ENCODE results near the gene ELF5. TPM values are rescaled to one million over a fixed set of nuclear protein-coding genes. Genes with fewer than 3 reads are reported as not detected.
A peak's percentile ranks its signal among the peaks of the same experiment; 100 is the strongest.

The ELF5 gene
- polyA plus RNA-seq, 1 experiment, result not detected

DNA sequence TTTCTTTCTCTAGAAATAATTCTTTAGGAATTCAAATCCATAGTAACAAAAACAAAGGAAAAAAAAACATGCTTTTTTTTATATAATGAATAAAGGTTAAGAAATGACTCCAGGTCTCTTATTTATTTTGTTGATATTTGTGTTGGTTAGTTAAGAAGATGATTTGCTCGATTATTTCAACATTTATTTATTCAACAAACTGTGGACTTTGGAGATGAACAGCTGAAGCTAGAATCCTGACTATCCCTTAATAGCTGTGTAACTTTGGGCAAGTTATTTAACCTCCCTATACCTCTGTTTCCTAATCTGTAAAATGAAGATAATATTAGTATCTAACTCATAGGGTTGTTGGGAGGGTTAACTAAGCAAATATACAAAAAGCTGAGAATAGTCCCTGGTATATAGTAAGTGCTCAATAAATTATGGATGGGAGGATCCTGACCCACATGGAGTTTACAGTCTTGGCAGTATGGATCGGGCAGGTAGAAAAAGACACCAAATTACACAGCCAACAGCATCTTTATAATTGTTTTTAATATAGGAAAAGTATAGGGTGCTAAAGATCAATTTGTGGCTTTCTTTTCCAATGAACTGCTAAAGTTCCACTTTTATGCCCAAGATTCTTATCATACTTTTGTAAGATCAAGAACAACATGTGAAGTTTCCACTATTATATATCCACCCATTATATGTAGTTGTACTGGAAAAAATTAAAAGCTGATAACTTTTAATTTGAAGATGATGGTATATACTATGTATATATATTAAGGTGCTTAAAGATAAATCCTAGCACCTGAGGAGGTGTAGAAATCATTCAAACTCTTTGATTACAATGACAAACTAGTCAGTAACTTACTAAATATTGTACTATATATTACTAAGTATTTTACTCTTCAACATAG is 76.1 kb downstream of the ELF5 start:
- no peaks in the 10 kb centered on the region for H3K27me3 ChIP-seq (ENCODE audit: control insufficient read depth, insufficient read depth, low read length)
- no peaks in the 10 kb centered on the region for H3K36me3 ChIP-seq (ENCODE audit: control insufficient read depth, insufficient read depth, low read length)
- ChIA-PET CTCF (interaction anchor here (0.9 to 2.3 kb wide), 5 partner anchors 13 to 263 kb away, joined by 3 to 6 read pairs (median 4); partner anchors contain the start of gene ABTB2), POLR2A (no interaction called here)
- no peak for TF ChIP-seq CTCF (IDR thresholded peaks at IDR 0.05; ENCODE audit: insufficient read depth, low read depth, low read length)
- no peak for DNase-seq (ENCODE audit: low read depth)
- H3K4me3 ChIP-seq (ENCODE audit: low read depth, low read length), result peak overlapping the region; percentile 69

- POLR2A ChIA-PET, result no interaction called here
- Histone ChIP-seq H3K4me3 (ENCODE audit: low read depth, low read length) (no peak overlapping the region), H3K27me3 (ENCODE audit: control insufficient read depth, insufficient read depth, low read length) (no peaks in the 10 kb centered on the region), H3K36me3 (ENCODE audit: control insufficient read depth, insufficient read depth, low read length) (no peaks in the 10 kb centered on the region)
- CTCF ChIA-PET, result interaction anchor here (0.7 kb wide), 1 partner anchor 299 kb away, joined by 3 read pairs; no protein-coding TSS in a partner anchor
- no peak for TF ChIP-seq CTCF (IDR thresholded peaks at IDR 0.05; ENCODE audit: insufficient read depth, low read depth, low read length)
- DNase-seq (ENCODE audit: low read depth), result no peak
Observed at GRCh38 chr11:34433899-34434298, 79.7 kb downstream of the ELF5 start.

- ChIA-PET POLR2A (no interaction called here), CTCF (no interaction called here)
- Histone ChIP-seq H3K36me3 (ENCODE audit: control insufficient read depth, insufficient read depth, low read length) (no peaks in the 10 kb centered on the region), H3K27me3 (ENCODE audit: control insufficient read depth, insufficient read depth, low read length) (no peaks in the 10 kb centered on the region), H3K4me3 (ENCODE audit: low read depth, low read length) (no peak overlapping the region)
- DNase-seq (ENCODE audit: low read depth), result no peak
- no peak for TF ChIP-seq CTCF (IDR thresholded peaks at IDR 0.05; ENCODE audit: insufficient read depth, low read depth, low read length)
Observed at GRCh38 chr11:34432822-34433221, 80.8 kb downstream of the ELF5 start.

DNA sequence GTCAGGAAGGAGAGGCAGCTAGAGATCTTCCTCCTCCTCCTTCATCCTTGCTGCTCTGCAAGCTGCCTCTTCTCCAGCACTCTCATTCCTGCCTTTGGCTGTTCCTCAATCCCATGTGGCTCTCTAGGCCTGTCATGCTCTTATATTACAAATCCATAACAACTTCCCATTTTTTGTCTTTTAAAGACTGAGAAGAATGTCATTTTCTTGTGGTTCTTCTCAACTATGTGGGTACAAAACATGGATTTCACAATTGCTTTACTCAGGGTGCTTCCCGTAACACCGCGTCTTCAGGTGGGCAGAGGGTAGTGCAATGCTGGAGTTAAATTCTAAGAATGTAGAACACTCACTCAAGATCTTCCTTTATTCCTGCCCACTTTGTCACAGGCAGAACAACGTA is 81.6 kb downstream of the ELF5 start:
- no peaks in the 10 kb centered on the region for H3K36me3 ChIP-seq (ENCODE audit: control insufficient read depth, insufficient read depth, low read length)
- ChIA-PET CTCF (no interaction called here), POLR2A (no interaction called here)
- H3K27me3 ChIP-seq (ENCODE audit: control insufficient read depth, insufficient read depth, low read length), result no peaks in the 10 kb centered on the region
- no peak for DNase-seq (ENCODE audit: low read depth)
- H3K4me3 ChIP-seq (ENCODE audit: low read depth, low read length), result no peak overlapping the region
- no peak for TF ChIP-seq CTCF (IDR thresholded peaks at IDR 0.05; ENCODE audit: insufficient read depth, low read depth, low read length)

Other genes starting within 250 kb of the ELF5 start
- gene ABTB2, start 155.8 kb downstream of the ELF5 start, polyA plus RNA-seq (2011; rRNA removed), result 2.8 and 6.3 TPM in 2 replicates
- 101 and 128 TPM in 2 replicates for gene CAT, start 74.9 kb downstream of the ELF5 start, polyA plus RNA-seq (2011; rRNA removed)
- gene EHF, start 107.3 kb upstream of the ELF5 start, polyA plus RNA-seq (2011; rRNA removed), result not detected in 2 replicates

All from BJ (cell line).